HG03354 (cell line): ENCODE measurements around the gene AP2A1.

Experiments
- ATAC-seq: cut with Tn5 transposase; IDR thresholded peaks from one replicate; pipeline ENCODE4 v1.9.1; 2021; ENCODE audit warnings: mild to moderate bottlenecking; ENCODE audit not compliant: unreplicated experiment, poor library complexity, severe bottlenecking

Gene AP2A1

DNA sequence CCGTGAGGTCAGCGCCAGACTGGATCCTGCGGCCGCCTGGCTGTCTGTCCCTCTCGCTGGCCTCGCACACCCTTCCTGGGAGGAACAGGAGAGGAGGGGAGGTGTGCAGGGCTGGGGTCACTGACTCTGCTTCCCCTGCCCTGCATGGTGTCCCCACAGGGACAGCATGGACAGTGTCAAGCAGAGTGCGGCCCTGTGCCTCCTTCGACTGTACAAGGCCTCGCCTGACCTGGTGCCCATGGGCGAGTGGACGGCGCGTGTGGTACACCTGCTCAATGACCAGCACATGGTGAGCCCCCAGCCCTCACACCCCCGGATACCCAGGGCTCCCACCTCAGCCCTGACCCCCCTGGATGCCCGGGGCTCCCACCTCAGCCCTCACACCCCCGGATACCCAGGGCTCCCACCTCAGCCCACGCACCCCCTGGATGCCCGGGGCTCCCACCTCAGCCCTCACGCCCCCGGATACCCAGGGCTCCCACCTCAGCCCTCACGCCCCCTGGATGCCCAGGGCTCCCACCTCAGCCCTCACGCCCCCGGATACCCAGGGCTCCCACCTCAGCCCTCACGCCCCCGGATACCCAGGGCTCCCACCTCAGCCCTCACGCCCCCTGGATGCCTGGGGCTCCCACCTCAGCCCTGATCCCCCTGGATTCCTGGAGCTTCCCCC lies 25.1 kb downstream of the AP2A1 start:
- ATAC-seq = no peak

DNA sequence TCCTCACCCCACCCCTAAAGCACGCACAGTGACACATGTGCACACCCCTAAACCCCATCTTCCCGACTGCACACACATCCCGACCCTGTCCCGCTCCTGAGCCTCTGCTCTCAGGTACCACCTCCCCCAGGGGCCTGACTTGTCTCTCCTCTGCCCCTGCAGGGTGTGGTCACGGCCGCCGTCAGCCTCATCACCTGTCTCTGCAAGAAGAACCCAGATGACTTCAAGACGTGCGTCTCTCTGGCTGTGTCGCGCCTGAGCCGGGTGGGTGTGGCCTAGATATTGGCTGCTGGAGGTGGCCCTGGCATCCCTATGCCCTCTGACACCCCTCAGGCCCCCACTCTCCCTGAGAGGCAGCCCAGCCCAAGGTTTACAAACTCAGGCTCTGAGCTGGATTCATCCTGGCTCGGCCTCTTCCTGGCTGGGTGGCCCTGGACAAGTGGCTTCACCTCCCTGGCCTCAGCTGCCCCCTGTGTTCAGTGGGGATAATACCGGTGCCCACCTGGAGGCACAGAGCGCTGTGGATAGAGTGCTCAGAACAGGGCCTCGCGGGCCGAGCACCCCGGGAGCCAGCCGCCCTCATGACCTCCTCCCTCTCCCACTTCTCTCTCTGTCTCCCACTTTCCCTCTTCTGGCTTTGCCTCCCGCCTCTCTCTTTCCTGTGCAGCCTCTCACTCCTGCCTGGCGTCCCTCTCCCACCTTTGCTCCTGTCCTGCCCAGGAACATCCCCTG lies 26.2 kb downstream of the AP2A1 start:
- no peak for ATAC-seq

DNA sequence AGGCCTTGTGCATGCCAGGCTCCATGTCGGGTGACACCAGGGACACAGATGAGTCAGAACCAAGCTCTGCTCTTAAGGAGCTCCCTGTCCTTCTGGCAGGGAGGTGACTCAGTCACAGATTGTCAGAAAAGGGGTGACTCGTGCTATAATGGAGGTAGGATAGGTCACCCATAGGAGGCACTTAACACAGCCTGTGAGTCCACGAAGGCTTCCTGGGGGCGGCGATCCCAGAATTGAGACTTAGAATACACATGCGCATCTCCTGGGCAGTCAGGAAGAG lies 26.7 kb downstream of the AP2A1 start:
- no peak for ATAC-seq

DNA sequence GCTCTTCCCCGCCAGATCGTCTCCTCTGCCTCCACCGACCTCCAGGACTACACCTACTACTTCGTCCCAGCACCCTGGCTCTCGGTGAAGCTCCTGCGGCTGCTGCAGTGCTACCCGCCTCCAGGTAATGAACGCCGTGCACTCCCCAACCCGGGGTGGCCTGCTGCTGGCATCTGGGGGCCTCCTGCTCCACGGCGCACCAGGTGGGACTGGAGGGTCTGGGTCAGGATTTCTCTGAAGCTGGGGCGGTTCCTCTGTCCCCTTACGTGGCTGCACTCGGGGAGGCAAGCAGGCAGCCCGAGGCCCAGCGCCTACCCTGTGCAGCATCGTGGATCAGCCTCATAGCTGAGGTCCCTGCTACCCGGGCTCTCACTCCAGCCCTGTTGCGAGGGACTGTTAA lies 28.8 kb downstream of the AP2A1 start:
- ATAC-seq = no peak

DNA sequence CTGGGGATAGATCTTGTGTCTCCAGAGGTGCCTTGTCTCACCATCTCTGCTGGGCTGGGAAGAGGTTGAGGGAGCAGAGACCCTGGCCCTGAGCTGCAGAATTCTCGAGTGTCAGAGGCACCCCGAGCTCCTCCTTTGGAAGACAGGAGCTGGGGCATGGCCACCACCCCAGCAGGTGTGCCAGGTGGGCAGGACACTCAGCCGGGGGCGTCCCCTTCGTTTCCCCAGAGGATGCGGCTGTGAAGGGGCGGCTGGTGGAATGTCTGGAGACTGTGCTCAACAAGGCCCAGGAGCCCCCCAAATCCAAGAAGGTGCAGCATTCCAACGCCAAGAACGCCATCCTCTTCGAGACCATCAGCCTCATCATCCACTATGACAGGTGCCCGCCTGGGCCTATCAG lies 31.8 kb downstream of the AP2A1 start:
- no peak for ATAC-seq

DNA sequence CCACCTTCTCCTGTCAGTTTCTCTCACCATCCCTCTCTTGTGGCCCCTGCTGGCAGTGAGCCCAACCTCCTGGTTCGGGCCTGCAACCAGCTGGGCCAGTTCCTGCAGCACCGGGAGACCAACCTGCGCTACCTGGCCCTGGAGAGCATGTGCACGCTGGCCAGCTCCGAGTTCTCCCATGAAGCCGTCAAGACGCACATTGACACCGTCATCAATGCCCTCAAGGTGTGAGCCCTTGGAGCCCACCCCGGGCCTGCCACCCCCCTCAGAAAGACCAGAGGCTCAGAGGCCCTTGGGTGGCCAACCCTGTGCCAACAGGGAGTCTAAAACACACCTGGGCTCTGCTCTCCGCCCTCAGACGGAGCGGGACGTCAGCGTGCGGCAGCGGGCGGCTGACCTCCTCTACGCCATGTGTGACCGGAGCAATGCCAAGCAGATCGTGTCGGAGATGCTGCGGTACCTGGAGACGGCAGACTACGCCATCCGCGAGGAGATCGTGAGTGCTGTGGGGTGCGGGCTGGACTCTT lies 32.5 kb downstream of the AP2A1 start:
- no peak for ATAC-seq

DNA sequence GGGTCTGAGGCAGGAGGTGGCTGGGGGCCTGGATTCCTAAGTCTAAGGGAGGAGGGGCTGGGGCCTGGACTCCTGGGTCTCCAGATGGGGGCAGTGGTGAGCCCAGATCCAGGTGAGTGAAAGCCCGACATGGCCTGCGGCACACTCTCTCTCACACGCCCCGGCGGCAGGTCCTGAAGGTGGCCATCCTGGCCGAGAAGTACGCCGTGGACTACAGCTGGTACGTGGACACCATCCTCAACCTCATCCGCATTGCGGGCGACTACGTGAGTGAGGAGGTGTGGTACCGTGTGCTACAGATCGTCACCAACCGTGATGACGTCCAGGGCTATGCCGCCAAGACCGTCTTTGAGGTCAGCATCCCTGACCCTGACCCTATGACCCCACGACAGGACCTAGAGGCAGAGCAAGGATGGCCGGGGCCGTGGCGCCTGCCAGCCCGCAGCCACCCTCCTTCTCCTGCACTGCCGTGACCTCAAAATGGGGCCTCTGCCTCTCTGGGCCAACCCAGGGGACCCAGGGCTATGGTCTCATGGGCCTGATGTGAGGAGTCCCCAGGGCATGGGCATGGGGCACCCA lies 33.1 kb downstream of the AP2A1 start:
- no peak for ATAC-seq

DNA sequence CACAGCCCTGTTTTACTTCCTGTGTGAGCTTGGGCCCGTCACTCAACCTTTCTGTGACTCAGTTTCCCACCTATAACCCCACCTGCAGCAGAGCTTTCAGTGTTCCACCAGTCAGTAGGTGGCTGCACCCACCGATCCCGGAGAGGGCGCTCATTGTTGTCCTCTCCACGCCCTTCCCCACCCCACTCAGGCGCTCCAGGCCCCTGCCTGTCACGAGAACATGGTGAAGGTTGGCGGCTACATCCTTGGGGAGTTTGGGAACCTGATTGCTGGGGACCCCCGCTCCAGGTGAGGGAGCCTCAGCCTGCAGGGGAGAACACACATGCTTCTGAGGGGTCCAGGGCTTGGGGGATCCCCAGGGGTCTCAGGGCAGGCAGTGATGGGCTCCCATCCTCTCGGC lies 34.0 kb downstream of the AP2A1 start:
- no peak for ATAC-seq

DNA sequence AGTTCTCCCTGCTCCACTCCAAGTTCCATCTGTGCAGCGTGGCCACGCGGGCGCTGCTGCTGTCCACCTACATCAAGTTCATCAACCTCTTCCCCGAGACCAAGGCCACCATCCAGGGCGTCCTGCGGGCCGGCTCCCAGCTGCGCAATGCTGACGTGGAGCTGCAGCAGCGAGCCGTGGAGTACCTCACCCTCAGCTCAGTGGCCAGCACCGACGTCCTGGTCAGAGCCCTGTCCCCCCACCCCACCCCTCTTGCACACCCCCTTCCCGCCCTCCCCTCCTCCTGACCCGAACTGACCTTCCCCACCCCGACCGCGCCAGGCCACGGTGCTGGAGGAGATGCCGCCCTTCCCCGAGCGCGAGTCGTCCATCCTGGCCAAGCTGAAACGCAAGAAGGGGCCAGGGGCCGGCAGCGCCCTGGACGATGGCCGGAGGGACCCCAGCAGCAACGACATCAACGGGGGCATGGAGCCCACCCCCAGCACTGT lies 34.6 kb downstream of the AP2A1 start:
- no peak for ATAC-seq

DNA sequence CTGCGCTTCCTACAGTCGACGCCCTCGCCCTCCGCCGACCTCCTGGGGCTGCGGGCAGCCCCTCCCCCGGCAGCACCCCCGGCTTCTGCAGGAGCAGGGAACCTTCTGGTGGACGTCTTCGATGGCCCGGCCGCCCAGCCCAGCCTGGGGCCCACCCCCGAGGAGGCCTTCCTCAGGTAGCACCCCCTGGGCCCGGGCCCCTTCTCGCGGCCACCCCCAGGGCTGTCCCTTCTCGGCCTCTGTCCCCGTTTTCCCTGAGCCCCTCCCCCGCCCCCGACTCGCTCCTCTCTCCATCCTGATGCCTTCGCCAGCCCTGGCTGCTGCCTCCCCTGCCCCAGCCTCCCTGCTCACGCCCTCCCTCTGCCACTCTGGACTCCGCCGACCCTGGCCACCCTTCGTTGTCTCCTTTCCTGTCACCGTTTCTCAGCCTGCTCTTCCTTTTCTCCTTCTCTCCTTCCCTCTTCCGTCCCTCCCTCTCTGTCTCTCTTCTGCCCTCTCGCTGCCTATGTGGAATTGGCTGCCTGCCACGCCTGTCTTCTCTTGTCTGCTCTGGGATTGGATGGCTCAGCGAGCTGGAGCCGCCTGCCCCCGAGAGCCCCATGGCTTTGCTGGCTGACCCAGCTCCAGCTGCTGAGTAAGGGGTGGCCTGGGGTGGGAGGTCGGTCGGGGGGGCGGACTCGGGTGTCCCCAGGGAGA lies 35.3 kb downstream of the AP2A1 start:
- no peak for ATAC-seq

DNA sequence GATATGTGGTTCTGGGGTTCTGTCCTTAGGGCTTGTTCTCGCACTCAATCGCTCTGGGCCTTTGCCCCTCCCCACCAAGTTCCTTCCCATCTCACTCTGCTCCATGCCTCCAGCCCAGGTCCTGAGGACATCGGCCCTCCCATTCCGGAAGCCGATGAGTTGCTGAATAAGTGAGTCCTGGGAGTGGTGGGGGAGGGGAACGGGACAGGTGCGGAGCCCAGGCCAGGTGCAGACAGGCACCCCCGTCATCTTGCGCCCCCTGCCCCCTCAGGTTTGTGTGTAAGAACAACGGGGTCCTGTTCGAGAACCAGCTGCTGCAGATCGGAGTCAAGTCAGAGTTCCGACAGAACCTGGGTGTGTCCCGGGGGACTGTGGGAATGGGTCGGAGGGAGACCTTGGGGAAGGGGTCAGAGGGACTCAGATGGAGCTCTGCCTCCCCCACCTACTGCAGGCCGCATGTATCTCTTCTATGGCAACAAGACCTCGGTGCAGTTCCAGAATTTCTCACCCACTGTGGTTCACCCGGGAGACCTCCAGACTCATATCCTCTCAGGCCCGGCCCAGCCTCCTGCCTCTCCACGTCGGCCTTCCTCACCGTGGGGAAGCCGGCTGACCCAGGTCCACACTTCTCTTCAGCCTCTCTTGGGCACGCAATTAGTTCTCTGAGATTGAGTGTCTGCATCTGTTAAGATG lies 36.2 kb downstream of the AP2A1 start:
- ATAC-seq = no peak

DNA sequence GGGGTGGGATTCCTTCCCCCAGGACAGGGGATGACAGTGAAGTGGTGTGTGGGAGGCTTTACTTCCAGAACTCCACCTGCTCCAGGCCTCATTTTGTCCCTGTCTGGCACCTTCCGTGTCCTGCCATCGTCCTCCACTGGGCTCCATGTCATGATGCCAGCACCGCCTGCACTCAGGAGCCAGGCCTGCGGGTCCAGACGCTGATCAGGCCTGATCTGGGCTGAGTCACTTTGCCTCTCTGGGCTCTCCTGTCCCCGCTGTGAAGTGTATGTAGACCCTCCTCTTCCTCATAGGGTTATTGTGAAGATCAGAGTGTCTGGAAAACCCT lies 36.7 kb downstream of the AP2A1 start:
- no peak for ATAC-seq

DNA sequence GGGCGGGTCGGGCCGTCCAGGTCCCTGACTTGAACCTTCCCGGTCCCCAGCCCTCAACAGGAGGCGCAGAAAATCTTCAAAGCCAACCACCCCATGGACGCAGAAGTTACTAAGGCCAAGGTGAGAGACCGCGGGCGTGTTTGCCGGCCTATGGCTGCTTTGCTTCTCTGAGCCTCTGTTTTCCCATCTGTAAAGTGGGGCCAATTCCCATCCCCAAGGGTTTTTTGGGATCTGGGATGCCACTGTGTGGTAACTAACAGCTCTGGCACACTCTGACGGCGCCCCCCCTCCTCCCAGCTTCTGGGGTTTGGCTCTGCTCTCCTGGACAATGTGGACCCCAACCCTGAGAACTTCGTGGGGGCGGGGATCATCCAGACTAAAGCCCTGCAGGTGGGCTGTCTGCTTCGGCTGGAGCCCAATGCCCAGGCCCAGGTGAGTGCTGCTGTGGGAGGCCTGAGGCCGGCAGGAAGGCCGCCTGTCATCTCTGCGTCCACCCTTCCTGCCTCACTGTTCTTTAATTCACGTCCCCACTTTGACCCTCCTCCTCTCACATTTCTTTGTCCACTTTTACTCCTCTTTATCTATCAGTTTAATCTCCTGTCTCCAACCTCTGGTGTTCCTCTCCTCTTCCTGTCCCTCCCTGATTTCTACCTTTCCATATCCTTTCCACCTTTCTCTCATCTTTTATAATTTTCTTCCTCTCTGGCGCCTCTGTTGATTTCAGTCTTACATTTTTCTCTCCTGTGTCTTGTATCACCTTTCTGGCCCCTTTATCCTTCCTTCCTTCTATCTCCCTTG lies 39.2 kb downstream of the AP2A1 start:
- no peak for ATAC-seq

DNA sequence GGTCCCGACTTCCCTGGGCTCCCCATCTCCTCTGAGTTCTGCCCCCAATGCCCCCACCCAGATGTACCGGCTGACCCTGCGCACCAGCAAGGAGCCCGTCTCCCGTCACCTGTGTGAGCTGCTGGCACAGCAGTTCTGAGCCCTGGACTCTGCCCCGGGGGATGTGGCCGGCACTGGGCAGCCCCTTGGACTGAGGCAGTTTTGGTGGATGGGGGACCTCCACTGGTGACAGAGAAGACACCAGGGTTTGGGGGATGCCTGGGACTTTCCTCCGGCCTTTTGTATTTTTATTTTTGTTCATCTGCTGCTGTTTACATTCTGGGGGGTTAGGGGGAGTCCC lies 39.8 kb downstream of the AP2A1 start:
- no peak for ATAC-seq

DNA sequence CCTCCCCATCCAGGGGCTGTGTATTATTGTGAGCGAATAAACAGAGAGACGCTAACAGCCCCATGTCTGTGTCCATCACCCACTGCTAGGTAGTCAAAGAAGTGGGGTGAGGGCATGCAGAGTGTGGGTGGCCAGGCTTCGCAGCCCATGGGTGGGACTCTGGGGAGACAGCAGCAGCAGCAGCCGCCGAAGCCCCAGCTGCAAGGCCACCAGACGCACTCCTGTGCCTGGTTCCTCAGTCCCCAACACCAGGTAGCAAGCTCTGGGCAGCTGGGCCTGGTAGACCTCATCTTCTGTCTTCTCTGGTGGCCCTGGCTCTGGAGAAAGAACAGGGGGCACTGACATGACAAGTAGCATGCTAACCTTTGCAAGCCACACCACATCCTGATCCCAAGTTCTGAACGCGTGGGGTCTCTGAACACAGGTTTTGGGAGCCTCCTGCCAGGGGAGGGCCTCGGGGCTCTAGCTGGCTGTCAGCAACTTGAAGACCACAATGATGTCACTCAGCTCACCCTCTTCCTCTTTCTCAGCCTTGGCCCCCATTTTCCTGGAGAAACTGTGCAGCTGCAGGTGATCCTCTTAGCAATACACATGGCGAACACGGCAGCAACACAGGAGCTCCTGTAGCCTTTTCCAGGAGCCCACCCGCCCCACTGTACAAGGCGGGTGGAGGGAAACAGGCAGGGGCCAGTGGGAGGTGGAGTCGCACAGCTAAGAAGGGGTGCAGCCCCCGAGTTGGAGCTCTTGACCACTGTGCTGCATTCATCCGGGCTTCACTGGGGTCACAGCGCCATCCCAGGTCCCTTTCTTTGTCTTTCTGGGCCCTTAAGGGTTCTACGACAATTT lies 40.5 kb downstream of the AP2A1 start:
- ATAC-seq = no peak

DNA sequence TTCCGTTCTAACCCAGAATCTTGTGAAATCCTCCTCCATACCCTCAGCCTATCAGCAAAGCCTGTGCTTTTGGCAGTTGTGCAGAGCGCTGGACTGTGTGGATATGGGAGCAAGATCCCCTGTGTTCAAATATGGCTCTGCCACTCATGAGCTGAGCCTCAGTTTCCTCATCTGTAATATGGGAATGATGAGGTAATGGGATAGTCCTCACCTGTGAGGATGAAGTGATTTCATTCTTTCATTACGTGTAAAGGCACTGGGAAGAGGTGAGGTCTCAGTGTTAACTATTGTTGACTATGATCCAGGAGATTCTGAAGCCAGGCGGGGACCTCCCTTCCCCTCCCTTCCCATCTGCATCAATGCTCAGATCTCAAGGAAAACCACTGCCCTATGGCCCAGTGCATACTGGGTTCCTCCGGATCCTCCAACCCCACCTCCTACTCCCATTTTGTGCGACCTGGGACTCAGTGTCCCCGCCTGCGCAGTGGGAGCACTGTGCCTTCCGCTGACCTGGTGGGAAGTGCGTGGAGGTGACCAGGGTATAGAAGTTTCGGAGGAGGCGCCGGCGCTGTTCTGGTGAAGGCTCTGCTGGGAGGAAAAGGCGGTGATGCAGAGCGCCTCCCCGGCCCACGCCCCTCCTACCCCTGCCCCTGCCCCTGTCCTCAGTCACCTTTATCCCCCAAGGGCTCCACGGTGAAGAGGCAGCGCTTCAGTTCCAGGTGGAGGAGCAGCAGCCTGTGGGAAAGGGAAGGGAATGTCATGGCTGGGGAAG lies 41.3 kb downstream of the AP2A1 start:
- no peak for ATAC-seq

DNA sequence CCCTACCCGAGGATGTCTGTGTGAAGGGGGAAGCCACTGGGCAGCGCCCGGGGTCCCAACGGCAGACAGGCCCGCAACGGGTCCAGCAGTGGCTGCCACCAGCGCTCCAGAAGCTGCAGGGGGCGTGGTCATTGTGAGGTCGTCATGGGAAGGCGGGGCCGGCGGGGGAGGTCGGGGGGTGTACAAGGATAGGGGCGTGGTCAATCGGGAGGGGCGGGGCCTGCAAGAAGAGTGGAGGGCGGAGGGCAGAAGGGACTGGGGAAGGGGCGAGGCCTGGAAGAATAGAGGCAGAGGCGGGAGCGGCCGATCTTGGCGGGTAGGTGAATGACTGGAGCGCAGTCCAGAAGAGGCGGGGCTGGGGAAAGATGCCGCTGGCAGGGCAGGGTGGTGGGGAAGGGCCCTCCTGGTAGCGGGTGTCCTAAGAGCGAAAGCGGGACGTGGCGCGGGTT lies 41.9 kb downstream of the AP2A1 start:
- no peak for ATAC-seq
